Naive thymus-derived CD8-positive, alpha-beta T cell (primary cell): ENCODE results near the gene CHGA. TPM values are rescaled to one million over a fixed set of nuclear protein-coding genes. Genes with fewer than 3 reads are reported as not detected.

Experiments
- ATAC-seq, 2 donors: fragments of 150-1000 bp; cut with Tn5 transposase in 1 of 2; sonication (Bioruptor Pico), chemical (Tn5 transposase) in 1 of 2; 1 replicate in 1 of 2; 2 replicates in 1 of 2; pipeline ENCODE4 v1.10.0; 2021; ENCODE audit warnings: mild to moderate bottlenecking in 2 of 2, moderate library complexity in 2 of 2
- POLR2A ChIA-PET: fragments of 350-600 bp; sonication (Branson Sonifier 250); formaldehyde crosslinking; loops from one replicate; lab custom pipeline; 2021; ENCODE audit warnings: antibody characterized with exemption; lab: Charles Lee
- DNase-seq, 10 donors: peaks; one replicate each; pipeline versions ENCODE4 v3.0.0 to v3.0.0-alpha.2; 2020 to 2022
- H3K27ac Mint-ChIP-seq, 10 donors: one replicate each; pipeline ENCODE4 v1.8.0; 2020 to 2022; ENCODE audit warnings: mild to moderate bottlenecking in 10 of 10, mixed read lengths in 10 of 10, moderate library complexity in 4 of 10, inconsistent platforms in 1 of 10
- H3K27me3 Mint-ChIP-seq, 5 donors: one replicate each; pipeline ENCODE4 v1.8.0; 2021 to 2022; ENCODE audit warnings: mixed read lengths in 5 of 5
- H3K36me3 Mint-ChIP-seq, 3 donors: one replicate each; pipeline ENCODE4 v1.8.0; 2020 to 2022; ENCODE audit warnings: mixed read lengths in 3 of 3, mild to moderate bottlenecking in 2 of 3, inconsistent platforms in 1 of 3
- H3K4me1 Mint-ChIP-seq, 4 donors: one replicate each; pipeline ENCODE4 v1.8.0; 2021 to 2022; ENCODE audit warnings: mixed read lengths in 4 of 4
- H3K4me3 Mint-ChIP-seq, 10 donors: one replicate each; pipeline ENCODE4 v1.8.0; 2020 to 2022; ENCODE audit warnings: mild to moderate bottlenecking in 10 of 10, mixed read lengths in 10 of 10, moderate library complexity in 6 of 10, inconsistent platforms in 1 of 10
- H3K9me3 Mint-ChIP-seq, 9 donors: one replicate each; pipeline ENCODE4 v1.8.0; 2020 to 2022; ENCODE audit warnings: mixed read lengths in 9 of 9, mild to moderate bottlenecking in 3 of 9, inconsistent platforms in 1 of 9, moderate library complexity in 1 of 9
- polyA plus RNA-seq, 3 donors: library from polyadenylated mRNA; unstranded; fragments of 300-500 nt; fragmentation: Illumina TruSeq; gene quantifications; one replicate each; pipeline ENCODE4 v1.2.3, GENCODE V29; 2021
- total RNA-seq, 8 experiments: library from RNA in 2 of 8; stranded (reverse) in 2 of 8; gene quantifications; one replicate each; pipeline ENCODE4 v1.2.3 and lab custom pipeline; 2021 to 2026

CHGA gene
- total and polyA plus RNA-seq, 5 experiments from 2014 or later, result 0.46 TPM; not detected in 4

DNA sequence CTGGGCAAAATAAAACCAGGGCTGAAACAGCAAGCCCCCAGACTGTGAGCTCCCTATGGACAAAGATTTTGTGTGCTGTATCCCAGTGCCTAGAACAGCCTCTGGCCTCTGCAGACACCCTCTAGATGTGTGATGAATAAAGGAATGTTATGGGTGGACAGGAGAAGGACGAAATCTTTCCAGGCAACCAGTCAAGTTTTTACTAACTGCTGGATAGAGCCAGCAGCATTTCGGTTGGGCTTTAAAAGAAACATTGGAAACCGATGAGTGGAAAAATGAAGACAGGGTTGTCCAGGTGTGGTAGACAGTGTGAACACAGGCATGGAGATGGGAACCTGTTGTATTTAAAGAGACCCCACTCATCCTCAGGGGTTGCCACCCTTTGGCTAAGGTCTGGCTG, 4.0 kb downstream of the CHGA start:
- POLR2A ChIA-PET, result no interaction called here
- Mint-ChIP-seq H3K4me3 (no peak overlapping the region), H3K27me3 (peaks cover 10 to 34% (median 16%) of the 10 kb centered on the region in 5 donors), H3K36me3 (peaks cover 0 to 5% (median 3%) of the 10 kb centered on the region in 3 donors), H3K9me3 (peaks cover 0 to 7% (median 0%) of the 10 kb centered on the region in 9 donors), H3K4me1 (peaks cover 0 to 9% (median 4%) of the 10 kb centered on the region in 4 donors), H3K27ac (no peak overlapping the region)
- ATAC-seq (no peak), DNase-seq (no peak)

GRCh38 chr14:92927349-92928257, 4.7 kb downstream of the CHGA start:
- H3K27ac Mint-ChIP-seq, result no peak overlapping the region
- H3K27me3 Mint-ChIP-seq, result peaks cover 6 to 28% (median 10%) of the 10 kb centered on the region in 5 donors
- H3K36me3 Mint-ChIP-seq, result peaks cover 0 to 3% (median under 1%) of the 10 kb centered on the region in 3 donors
- ATAC-seq (no peak), DNase-seq (no peak)
- POLR2A ChIA-PET, result no interaction called here
- H3K9me3 Mint-ChIP-seq, result peaks cover 0 to 4% (median 0%) of the 10 kb centered on the region in 9 donors
- no peak overlapping the region for H3K4me3 Mint-ChIP-seq
- H3K4me1 Mint-ChIP-seq, result peaks cover 0 to 7% (median 4%) of the 10 kb centered on the region in 4 donors

GRCh38 chr14:92928258-92928629, 5.3 kb downstream of the CHGA start:
- H3K27me3 Mint-ChIP-seq, result peaks cover 5 to 26% (median 9%) of the 10 kb centered on the region in 5 donors
- no peak for DNase-seq
- peaks cover 0 to 3% (median 0%) of the 10 kb centered on the region in 3 donors for H3K36me3 Mint-ChIP-seq
- peaks cover 0 to 3% (median 0%) of the 10 kb centered on the region in 9 donors for H3K9me3 Mint-ChIP-seq
- peaks cover 0 to 6% (median 3%) of the 10 kb centered on the region in 4 donors for H3K4me1 Mint-ChIP-seq
- no peak for ATAC-seq
- no peak overlapping the region for H3K27ac Mint-ChIP-seq
- no peak overlapping the region for H3K4me3 Mint-ChIP-seq
- POLR2A ChIA-PET, result no interaction called here

- Mint-ChIP-seq H3K9me3 (peaks cover 0 to 3% (median 0%) of the 10 kb centered on the region in 9 donors), H3K27ac (peak overlapping the region in 1 of 10 donors; percentile 18), H3K27me3 (peaks cover 5 to 19% (median 9%) of the 10 kb centered on the region in 5 donors), H3K4me1 (peaks cover 0 to 6% (median 2%) of the 10 kb centered on the region in 4 donors), H3K36me3 (peaks cover 0 to 2% (median 0%) of the 10 kb centered on the region in 3 donors), H3K4me3 (no peak overlapping the region)
- no peak for ATAC-seq
- no peak for DNase-seq
- POLR2A ChIA-PET, result no interaction called here
These were observed 6.2 kb downstream of the CHGA start for GRCh38 chr14:92928961-92929688.

- H3K9me3 Mint-ChIP-seq, result peaks cover 0 to 3% (median 0%) of the 10 kb centered on the region in 9 donors
- POLR2A ChIA-PET, result no interaction called here
- H3K27me3 Mint-ChIP-seq, result peaks cover 3 to 10% (median 3%) of the 10 kb centered on the region in 5 donors
- H3K27ac Mint-ChIP-seq, result peak overlapping the region in 1 of 10 donors; percentile 39
- ATAC-seq (no peak), DNase-seq (no peak)
- no peak overlapping the region for H3K4me3 Mint-ChIP-seq
- H3K36me3 Mint-ChIP-seq, result no peaks in the 10 kb centered on the region
- H3K4me1 Mint-ChIP-seq, result peaks cover 0 to 6% (median 0%) of the 10 kb centered on the region in 4 donors
These were observed 7.0 kb downstream of the CHGA start for GRCh38 chr14:92929689-92930608.

GRCh38 chr14:92930737-92931602, 8.0 kb downstream of the CHGA start:
- Mint-ChIP-seq H3K27ac (peak overlapping the region in 1 of 10 donors; percentile 10), H3K27me3 (peaks cover 0 to under 1% (median 0%) of the 10 kb centered on the region in 5 donors), H3K36me3 (no peaks in the 10 kb centered on the region), H3K4me1 (peaks cover 0 to 4% (median 0%) of the 10 kb centered on the region in 4 donors), H3K4me3 (peak overlapping the region in 1 of 10 donors; percentile 24), H3K9me3 (no peaks in the 10 kb centered on the region)
- no peak for ATAC-seq
- POLR2A ChIA-PET, result no interaction called here
- no peak for DNase-seq

- no peaks in the 10 kb centered on the region for H3K27me3 Mint-ChIP-seq
- no peak for ATAC-seq
- no peak for DNase-seq
- H3K27ac Mint-ChIP-seq, result no peak overlapping the region
- H3K4me1 Mint-ChIP-seq, result peaks cover 0 to 4% (median 0%) of the 10 kb centered on the region in 4 donors
- POLR2A ChIA-PET, result no interaction called here
- H3K9me3 Mint-ChIP-seq, result no peaks in the 10 kb centered on the region
- H3K36me3 Mint-ChIP-seq, result peaks cover 0 to 2% (median 1%) of the 10 kb centered on the region in 3 donors
- H3K4me3 Mint-ChIP-seq, result peak overlapping the region in 2 of 10 donors; percentile 41 to 45
These were observed 8.9 kb downstream of the CHGA start for GRCh38 chr14:92931681-92932447.

- DNase-seq, result no peak
- Mint-ChIP-seq H3K36me3 (peaks cover 0 to 9% (median 2%) of the 10 kb centered on the region in 3 donors), H3K27me3 (no peaks in the 10 kb centered on the region), H3K4me1 (peaks cover 0 to 4% (median 0%) of the 10 kb centered on the region in 4 donors), H3K4me3 (peak overlapping the region in 1 of 10 donors; percentile 45), H3K9me3 (no peaks in the 10 kb centered on the region), H3K27ac (no peak overlapping the region)
- POLR2A ChIA-PET, result no interaction called here
- ATAC-seq, result no peak
These were observed 9.8 kb downstream of the CHGA start for GRCh38 chr14:92932448-92933395.

- no peak for ATAC-seq
- peaks cover 0 to 4% (median 0%) of the 10 kb centered on the region in 4 donors for H3K4me1 Mint-ChIP-seq
These were observed 10.5 kb downstream of the CHGA start for GRCh38 chr14:92933481-92933880.

More at GRCh38 chr14:92933481-92933880, 10.5 kb downstream of the CHGA start:
- no peaks in the 10 kb centered on the region for H3K27me3 Mint-ChIP-seq
- DNase-seq, result no peak
- H3K4me3 Mint-ChIP-seq, result no peak overlapping the region
- H3K9me3 Mint-ChIP-seq, result no peaks in the 10 kb centered on the region
- H3K27ac Mint-ChIP-seq, result no peak overlapping the region
- H3K36me3 Mint-ChIP-seq, result peaks cover 0 to 15% (median 2%) of the 10 kb centered on the region in 3 donors
- POLR2A ChIA-PET, result no interaction called here
